ENCODE data around the gene MYO9B. TPM values are rescaled to one million over a fixed set of nuclear protein-coding genes. Genes with fewer than 3 reads are reported as not detected.
A peak's percentile ranks its signal among the peaks of the same experiment; 100 is the strongest.

Gene MYO9B
- total and polyA plus RNA-seq, 2 of the 13 experiments (the other 11 are each of a cell fraction or from before 2014, with no cell fraction given): 18.0 to 18.3 TPM

DNA sequence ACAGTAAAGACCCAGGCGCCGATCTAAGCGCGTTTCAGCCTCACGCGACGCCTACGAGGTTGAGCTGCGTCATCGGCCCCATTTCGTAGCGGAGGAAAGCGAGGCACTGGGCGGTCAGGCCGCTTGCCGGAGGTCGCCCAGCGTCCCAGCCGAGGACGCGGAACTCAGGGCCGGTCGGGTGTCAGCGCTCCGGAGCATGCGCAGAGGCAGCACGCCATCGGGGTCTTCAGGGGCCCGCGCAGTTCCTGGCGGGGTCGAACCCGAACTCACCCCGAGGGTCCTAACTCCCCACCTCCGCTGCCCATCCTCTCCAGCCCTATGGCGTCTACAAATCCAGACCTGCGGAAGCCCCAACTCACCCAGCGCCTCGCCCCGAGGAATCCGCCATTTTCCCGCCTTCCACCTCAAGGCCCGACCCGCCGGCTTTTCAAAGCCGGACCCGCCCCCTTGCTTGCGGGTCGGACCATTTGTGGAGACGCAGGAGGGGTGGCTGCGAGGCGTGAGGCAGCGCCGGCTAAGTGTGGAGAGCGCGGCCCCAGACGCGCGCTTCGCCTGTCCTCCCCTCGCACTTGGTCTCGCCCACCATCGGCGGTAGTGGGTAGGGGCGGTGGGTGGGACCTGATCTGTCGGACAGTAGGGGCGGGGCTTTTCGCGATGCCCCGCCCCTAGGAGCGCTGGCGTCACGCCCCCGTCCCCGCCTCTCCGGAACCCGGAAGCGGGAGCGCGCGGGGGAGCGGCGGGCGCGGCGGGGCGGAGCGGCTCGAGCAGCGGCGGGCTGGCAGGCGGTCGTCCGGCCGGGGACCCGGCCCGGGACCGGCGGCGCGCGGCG, at the start of gene MYO9B, which contains the start of gene HAUS8 (continued):
- TF ChIP-seq CCAR2 (optimal IDR thresholded peaks at IDR 0.05; ENCODE audit: low read depth, low read length): no peak
- peak; percentile 68 for TF ChIP-seq HNRNPLL (IDR thresholded peaks at IDR 0.05; ENCODE audit: low read depth, low read length, poor library complexity, severe bottlenecking)
- TF ChIP-seq ZKSCAN1 (IDR thresholded peaks at IDR 0.05; ENCODE audit: low read length): no peak
- no peak; the same call in 1 of the 2 replicates for TF ChIP-seq ZSCAN20 (CRISPR knock-in tag; IDR thresholded peaks at IDR 0.05; ENCODE audit: borderline replicate concordance)
- peak; percentile 47; the same call in 1 of the 2 replicates for TF ChIP-seq SMAD3 (CRISPR knock-in tag; IDR thresholded peaks at IDR 0.05)
- no peak for TF ChIP-seq ZNF3 (CRISPR knock-in tag; IDR thresholded peaks at IDR 0.05)
- TF ChIP-seq TGIF2 (CRISPR knock-in tag; IDR thresholded peaks at IDR 0.05): peak; percentile 93
- TF ChIP-seq, protein P1, sequence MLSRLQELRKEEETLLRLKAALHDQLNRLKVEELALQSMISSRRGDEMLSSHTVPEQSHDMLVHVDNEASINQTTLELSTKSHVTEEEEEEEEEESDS (CRISPR knock-in tag; IDR thresholded peaks at IDR 0.05; ENCODE audit: borderline replicate concordance): no peak
- no peak for TF ChIP-seq TOE1 (CRISPR knock-in tag; IDR thresholded peaks at IDR 0.05)
- no peak for TF ChIP-seq AKAP8 (CRISPR knock-in tag; IDR thresholded peaks at IDR 0.05)
- TF ChIP-seq, protein P2, sequence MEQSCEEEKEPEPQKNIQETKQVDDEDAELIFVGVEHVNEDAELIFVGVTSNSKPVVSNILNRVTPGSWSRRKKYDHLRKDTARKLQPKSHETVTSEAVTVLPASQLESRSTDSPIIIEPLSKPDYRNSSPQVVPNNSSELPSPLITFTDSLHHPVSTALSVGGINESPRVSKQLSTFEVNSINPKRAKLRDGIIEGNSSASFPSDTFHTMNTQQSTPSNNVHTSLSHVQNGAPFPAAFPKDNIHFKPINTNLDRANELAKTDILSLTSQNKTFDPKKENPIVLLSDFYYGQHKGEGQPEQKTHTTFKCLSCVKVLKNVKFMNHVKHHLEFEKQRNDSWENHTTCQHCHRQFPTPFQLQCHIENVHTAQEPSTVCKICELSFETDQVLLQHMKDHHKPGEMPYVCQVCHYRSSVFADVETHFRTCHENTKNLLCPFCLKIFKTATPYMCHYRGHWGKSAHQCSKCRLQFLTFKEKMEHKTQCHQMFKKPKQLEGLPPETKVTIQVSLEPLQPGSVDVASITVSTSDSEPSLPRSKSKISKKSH (CRISPR knock-in tag; IDR thresholded peaks at IDR 0.05; ENCODE audit: borderline replicate concordance): peak; percentile 80; the same call in 1 of the 2 replicates
- TF ChIP-seq RAD21 (CRISPR knock-in tag; IDR thresholded peaks at IDR 0.05): peak; percentile 21; the same call in 1 of the 2 replicates
- TF ChIP-seq ZNF446 (CRISPR knock-in tag; IDR thresholded peaks at IDR 0.05): no peak
- peak; percentile 77; the same call in 1 of the 2 replicates for TF ChIP-seq ZMYM3 (CRISPR knock-in tag; IDR thresholded peaks at IDR 0.05)
- 0 out of 2 replicates have a peak, but pooled peaks have one; percentile 42 for TF ChIP-seq MED13 (CRISPR knock-in tag; IDR thresholded peaks at IDR 0.05)
- no peak for TF ChIP-seq ZEB1 (IDR thresholded peaks at IDR 0.05; ENCODE audit: insufficient replicate concordance, low read depth)
- TF ChIP-seq, protein P3, sequence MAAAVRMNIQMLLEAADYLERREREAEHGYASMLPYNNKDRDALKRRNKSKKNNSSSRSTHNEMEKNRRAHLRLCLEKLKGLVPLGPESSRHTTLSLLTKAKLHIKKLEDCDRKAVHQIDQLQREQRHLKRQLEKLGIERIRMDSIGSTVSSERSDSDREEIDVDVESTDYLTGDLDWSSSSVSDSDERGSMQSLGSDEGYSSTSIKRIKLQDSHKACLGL (CRISPR knock-in tag; IDR thresholded peaks at IDR 0.05): peak; percentile 67; the same call in 1 of the 2 replicates
- peak; percentile 83 for TF ChIP-seq ZBTB7A (CRISPR knock-in tag; IDR thresholded peaks at IDR 0.05)
- TF ChIP-seq, protein P4, sequence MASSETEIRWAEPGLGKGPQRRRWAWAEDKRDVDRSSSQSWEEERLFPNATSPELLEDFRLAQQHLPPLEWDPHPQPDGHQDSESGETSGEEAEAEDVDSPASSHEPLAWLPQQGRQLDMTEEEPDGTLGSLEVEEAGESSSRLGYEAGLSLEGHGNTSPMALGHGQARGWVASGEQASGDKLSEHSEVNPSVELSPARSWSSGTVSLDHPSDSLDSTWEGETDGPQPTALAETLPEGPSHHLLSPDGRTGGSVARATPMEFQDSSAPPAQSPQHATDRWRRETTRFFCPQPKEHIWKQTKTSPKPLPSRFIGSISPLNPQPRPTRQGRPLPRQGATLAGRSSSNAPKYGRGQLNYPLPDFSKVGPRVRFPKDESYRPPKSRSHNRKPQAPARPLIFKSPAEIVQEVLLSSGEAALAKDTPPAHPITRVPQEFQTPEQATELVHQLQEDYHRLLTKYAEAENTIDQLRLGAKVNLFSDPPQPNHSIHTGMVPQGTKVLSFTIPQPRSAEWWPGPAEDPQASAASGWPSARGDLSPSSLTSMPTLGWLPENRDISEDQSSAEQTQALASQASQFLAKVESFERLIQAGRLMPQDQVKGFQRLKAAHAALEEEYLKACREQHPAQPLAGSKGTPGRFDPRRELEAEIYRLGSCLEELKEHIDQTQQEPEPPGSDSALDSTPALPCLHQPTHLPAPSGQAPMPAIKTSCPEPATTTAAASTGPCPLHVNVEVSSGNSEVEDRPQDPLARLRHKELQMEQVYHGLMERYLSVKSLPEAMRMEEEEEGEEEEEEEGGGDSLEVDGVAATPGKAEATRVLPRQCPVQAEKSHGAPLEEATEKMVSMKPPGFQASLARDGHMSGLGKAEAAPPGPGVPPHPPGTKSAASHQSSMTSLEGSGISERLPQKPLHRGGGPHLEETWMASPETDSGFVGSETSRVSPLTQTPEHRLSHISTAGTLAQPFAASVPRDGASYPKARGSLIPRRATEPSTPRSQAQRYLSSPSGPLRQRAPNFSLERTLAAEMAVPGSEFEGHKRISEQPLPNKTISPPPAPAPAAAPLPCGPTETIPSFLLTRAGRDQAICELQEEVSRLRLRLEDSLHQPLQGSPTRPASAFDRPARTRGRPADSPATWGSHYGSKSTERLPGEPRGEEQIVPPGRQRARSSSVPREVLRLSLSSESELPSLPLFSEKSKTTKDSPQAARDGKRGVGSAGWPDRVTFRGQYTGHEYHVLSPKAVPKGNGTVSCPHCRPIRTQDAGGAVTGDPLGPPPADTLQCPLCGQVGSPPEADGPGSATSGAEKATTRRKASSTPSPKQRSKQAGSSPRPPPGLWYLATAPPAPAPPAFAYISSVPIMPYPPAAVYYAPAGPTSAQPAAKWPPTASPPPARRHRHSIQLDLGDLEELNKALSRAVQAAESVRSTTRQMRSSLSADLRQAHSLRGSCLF (CRISPR knock-in tag; IDR thresholded peaks at IDR 0.05; ENCODE audit: borderline replicate concordance): no peak
- 0 out of 2 replicates have a peak, but pooled peaks have one; percentile 39 for TF ChIP-seq TMF1 (CRISPR knock-in tag; IDR thresholded peaks at IDR 0.05; ENCODE audit: low read depth)
- TF ChIP-seq MAF1 (CRISPR knock-in tag; IDR thresholded peaks at IDR 0.05; ENCODE audit: borderline replicate concordance): peak; percentile 68; the same call in 1 of the 2 replicates
- TF ChIP-seq PHB2 (IDR thresholded peaks at IDR 0.05; ENCODE audit: partially characterized antibody): no peak
- TF ChIP-seq FOXO1 (CRISPR knock-in tag; IDR thresholded peaks at IDR 0.05): peak; percentile 14; the same call in 1 of the 2 replicates
- TF ChIP-seq TBP (CRISPR knock-in tag; IDR thresholded peaks at IDR 0.05): 0 out of 2 replicates have a peak, but pooled peaks have one; percentile 87
